WTC11 (cell line): ENCODE data around the gene PRELP.

ENCODE experiments used
- ATF3 ChIP-seq: sonication (generic); formaldehyde crosslinking; conservative IDR thresholded peaks from 2 replicates; pipeline ENCODE4 v1.8.1; 2022; ENCODE audit warnings: mild to moderate bottlenecking, missing genetic modification reagents
- ATF6 ChIP-seq: sonication (generic); formaldehyde crosslinking; IDR thresholded peaks from 2 replicates; pipeline ENCODE4 v1.8.1; 2023; ENCODE audit warnings: mild to moderate bottlenecking, missing genetic modification reagents
- CTCF ChIP-seq: fragments of 200-600 bp; IDR thresholded peaks from 2 replicates; pipeline ENCODE4 v1.8.0; 2022; ENCODE audit warnings: antibody characterized with exemption
- E2F5 ChIP-seq: sonication (generic); formaldehyde crosslinking; IDR thresholded peaks from 2 replicates; pipeline ENCODE4 v1.8.1; 2022; ENCODE audit warnings: mild to moderate bottlenecking, moderate library complexity, missing genetic modification reagents
- ESRRA ChIP-seq: sonication (generic); formaldehyde crosslinking; IDR thresholded peaks from 2 replicates; pipeline ENCODE4 v1.8.1; 2022; ENCODE audit warnings: mild to moderate bottlenecking, missing genetic modification reagents, borderline replicate concordance
- NFE2L1 ChIP-seq: sonication (generic); formaldehyde crosslinking; IDR thresholded peaks from 2 replicates; pipeline ENCODE4 v1.8.1; 2023; ENCODE audit warnings: missing genetic modification reagents
- NR2C2 ChIP-seq: sonication (generic); formaldehyde crosslinking; IDR thresholded peaks from 2 replicates; pipeline ENCODE4 v1.8.0; 2022; ENCODE audit warnings: mild to moderate bottlenecking, missing genetic modification reagents
- SOX15 ChIP-seq: fragments of 250-450 bp; sonication (Bioruptor Pico); IDR thresholded peaks from 2 replicates; pipeline ENCODE4 v1.9.0; 2021; ENCODE audit warnings: mild to moderate bottlenecking
- ZBTB43 ChIP-seq: sonication (generic); formaldehyde crosslinking; IDR thresholded peaks from 2 replicates; pipeline ENCODE4 v1.8.1; 2023; ENCODE audit warnings: mild to moderate bottlenecking, missing genetic modification reagents
- ZNF138 ChIP-seq: sonication (generic); formaldehyde crosslinking; conservative IDR thresholded peaks from 2 replicates; pipeline ENCODE4 v1.8.1; 2022; ENCODE audit warnings: mild to moderate bottlenecking, moderate library complexity, missing genetic modification reagents
- ZNF263 ChIP-seq: sonication (generic); formaldehyde crosslinking; IDR thresholded peaks from 2 replicates; pipeline ENCODE4 v1.8.1; 2022; ENCODE audit warnings: low read depth, mild to moderate bottlenecking, moderate library complexity, missing genetic modification reagents

GRCh38 chr1:203447151-203447550 lies 28.5 kb upstream of the PRELP start:
- TF ChIP-seq SOX15: no peak
- no peak for TF ChIP-seq CTCF
- no peak for TF ChIP-seq ZBTB43 (CRISPR knock-in tag)
- no peak for TF ChIP-seq ZNF138 (CRISPR knock-in tag)
- TF ChIP-seq NR2C2 (CRISPR knock-in tag): no peak
- no peak for TF ChIP-seq NFE2L1 (CRISPR knock-in tag)
- no peak for TF ChIP-seq E2F5 (CRISPR knock-in tag)
- TF ChIP-seq ATF6 (CRISPR knock-in tag): no peak
- TF ChIP-seq ATF3 (CRISPR knock-in tag): no peak
- TF ChIP-seq ESRRA: no peak
- no peak for TF ChIP-seq ZNF263 (CRISPR knock-in tag)
